GOT3 (cell line): ENCODE data around the gene HAGH.
"Not testable (repeated sequence)": the region's sequence is repeated elsewhere in the genome, so short reads cannot be mapped to it uniquely, and the experiment has no call there.

Source experiments
- DNase-seq: peaks from one replicate; lab custom pipeline; 2025; ENCODE audit warnings: mixed read lengths; lab: John Stamatoyannopoulos, UW

Gene HAGH

DNA sequence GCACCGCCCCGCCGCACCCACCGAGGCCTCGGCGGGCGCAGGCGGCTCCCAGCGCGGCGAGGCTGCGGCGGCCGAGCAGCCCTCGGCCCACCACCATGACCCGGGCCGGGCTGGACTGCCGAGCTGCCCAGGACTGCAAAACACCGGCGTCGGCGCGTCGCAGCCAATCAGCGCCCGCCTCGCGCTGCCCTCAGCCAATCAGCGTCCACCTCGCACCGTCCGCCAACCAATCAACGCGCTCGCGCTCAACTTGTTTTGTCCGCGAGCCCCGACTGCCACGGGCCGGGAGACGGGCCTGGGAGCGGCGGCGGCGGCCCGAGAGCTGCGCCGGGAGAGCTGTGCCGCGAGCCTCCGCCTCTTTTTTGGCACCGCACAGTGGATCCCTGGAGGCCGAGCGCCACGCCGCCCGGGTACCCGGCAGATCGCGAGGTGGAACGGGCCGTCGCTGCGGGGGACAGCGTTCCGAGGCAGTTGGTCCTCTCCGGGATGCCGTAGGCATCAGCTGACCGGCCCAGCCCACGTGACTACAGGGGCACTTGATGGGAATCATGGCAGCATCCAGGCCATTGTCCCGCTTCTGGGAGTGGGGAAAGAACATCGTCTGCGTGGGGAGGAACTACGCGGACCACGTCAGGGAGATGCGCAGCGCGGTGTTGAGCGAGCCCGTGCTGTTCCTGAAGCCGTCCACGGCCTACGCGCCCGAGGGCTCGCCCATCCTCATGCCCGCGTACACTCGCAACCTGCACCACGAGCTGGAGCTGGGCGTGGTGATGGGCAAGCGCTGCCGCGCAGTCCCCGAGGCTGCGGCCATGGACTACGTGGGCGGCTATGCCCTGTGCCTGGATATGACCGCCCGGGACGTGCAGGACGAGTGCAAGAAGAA lies at the start of gene HAGH, which contains the start of gene FAHD1:
TSS of gene HAGH (minus strand) at position 135 of the 883 bp plus-strand sequence. CDS start at position 97, 38 bp downstream.
TSS of gene FAHD1 (plus strand) at position 516 of the 883 bp plus-strand sequence. CDS start at position 549, 33 bp downstream.
- peak; percentile 81 for DNase-seq

DNA sequence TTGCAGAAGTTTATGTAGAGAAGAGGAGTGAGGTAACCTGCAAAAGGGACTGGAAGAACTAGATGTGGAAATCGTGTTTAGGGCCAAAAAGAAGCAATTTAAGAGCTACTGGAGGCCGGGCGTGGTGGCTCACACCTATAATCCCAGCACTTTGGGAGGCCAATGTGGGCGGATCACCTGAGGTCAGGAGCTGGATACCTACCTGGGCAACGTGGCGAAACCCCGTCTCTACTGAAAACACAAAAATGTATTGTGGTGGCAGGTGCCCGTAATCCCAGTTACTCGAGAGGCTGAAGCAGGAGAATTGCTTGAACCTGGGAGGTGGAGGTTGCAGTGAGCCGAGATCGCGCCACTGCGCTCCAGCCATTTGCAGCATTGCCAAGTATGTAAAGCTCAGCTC lies 49.4 kb upstream of the HAGH start:
- not testable (repeated sequence) for DNase-seq

DNA sequence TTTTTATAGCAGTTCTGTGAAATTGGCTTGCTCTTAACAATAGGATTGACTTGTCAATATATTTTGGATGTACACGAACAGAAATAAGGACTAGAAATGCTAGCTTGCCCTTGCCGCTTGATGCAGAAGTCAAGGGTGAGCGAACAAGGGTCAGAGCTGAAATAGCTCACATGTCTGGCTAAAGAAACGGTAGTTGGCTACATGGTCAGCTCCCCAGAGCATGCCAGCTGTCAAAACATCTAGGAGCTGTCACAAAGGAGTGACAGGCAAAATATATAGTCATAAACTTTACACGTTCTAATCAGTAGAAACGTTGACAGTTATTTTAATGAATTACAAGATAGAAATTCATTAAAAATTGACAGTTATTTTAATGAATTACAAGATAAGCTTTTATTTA lies 48.2 kb upstream of the HAGH start:
- DNase-seq = no peak

GRCh38 chr16:1871974-1872635 lies 45.5 kb upstream of the HAGH start, which contains the start of gene MEIOB:
MEIOB (minus strand) TSS chr16:1872164; CDS start chr16:1868175, 3,989 bp downstream.
- DNase-seq = no peak

- DNase-seq = no peak
These were observed 43.9 kb upstream of the HAGH start for GRCh38 chr16:1870365-1871082.

GRCh38 chr16:1865902-1866690 lies 39.5 kb upstream of the HAGH start:
- DNase-seq = no peak

DNA sequence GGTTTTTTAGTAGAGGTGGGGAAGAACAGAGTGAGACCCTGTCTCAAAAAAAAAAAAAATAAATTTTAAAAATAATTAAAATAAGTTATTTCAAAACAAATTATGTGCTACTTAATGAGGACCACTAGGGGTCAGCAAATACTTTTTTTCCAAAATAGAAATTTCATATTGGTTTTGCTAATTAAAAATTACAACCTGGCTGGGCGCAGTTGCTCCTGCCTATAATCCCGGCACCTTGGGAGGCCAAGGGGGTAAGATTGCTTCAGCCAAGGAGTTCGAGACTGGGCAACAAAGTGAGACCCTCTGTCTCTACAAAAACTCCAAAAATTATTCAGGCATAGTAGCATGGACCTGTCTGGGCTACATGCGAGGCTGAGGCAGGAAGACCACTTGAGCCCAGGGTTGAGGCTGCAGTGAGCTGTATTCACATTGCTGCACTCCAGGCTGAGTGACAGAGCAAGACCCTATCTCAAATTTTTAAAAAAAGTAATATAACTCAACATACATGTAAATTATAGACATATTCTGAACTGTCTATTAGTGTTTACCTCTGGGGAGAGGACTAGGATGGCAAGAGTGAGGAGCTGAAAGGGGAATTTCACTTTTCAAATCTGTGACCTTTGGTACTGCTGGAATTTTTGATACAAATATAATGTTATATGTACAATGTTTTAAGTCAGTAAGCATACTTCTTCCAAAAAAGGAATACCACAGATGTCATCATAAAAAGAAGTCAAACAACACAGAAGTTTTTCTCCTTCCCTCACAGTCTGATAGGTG lies 37.2 kb upstream of the HAGH start:
- no peak for DNase-seq

DNA sequence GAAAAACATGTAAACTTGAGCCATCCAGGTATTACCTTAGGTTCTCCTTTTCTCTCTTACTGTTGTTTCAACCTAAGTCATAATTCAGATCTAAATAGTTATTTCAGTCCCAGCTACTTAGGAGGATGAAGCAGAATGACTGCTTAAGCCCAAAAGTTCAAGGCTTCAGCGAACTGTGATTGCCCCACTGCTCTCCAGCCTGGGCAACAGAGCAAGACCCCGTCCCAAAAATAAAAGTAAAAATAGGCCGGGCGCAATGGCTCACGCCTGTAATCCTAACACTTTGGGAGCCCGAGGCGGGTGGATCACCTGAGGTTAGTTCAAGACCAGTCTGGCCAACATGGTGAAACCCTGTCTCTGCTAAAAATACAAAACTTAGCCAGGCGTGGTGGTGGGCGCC lies 35.8 kb upstream of the HAGH start:
- no peak for DNase-seq

DNA sequence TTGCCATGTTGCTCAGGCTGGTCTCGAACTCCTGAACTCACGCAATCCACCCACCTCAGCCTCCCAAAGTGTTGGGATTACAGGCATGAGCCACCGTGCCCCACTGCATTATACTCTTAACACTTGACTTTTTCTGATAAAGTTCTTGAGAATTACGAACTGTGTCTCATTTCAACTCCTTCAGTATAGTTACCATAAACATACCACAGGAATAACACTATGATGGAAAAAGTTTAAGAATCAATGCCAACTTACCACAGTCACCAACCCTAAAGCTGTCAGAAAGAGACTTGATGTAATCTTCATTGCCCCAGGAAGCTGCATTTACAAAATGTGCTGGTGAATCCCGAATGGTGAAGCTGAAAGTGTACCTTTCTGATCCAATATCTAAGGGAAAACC lies 35.1 kb upstream of the HAGH start:
- no peak for DNase-seq

DNA sequence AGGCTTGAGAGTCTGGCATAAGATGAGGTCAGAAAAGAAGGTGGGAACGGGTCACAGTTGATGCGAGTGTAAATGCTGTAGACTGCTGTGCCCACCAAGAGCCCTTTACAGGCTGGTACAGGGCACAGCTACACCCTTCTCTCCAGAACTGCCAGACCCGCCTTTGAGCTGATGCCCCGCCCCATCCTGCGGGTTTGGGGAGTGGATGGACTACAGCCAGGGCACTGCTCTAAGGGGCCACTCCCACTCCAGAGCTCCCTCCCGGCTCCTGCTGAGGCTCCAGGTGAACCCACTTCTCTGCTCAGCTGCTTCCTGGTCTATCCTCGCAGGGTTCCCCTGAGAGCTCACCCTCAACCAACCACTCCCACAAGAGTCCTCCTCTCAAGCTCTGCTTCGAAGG lies 33.0 kb upstream of the HAGH start:
- no peak for DNase-seq

GRCh38 chr16:1858189-1858865 lies 31.7 kb upstream of the HAGH start:
- no peak for DNase-seq

- no peak for DNase-seq
These were observed 30.9 kb upstream of the HAGH start for GRCh38 chr16:1857433-1858097.

DNA sequence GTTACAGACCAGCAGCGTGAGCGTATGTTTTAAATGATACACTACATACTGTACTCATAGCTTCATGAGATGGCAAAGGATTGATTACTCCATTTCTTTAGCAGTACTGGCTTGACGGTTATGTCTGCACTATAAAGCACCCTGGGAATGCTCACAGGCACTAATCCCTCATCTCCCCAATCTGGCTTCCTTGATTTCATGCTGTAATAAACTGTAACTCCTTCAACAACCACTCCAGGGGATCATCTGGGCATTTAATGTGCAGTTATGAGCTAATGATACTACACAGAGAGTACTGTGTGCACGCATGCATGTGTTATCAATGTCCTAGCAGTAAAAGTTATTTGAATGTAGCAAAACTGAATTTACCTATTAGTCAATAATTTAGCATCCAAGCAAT lies 25.2 kb upstream of the HAGH start:
- no peak for DNase-seq

DNA sequence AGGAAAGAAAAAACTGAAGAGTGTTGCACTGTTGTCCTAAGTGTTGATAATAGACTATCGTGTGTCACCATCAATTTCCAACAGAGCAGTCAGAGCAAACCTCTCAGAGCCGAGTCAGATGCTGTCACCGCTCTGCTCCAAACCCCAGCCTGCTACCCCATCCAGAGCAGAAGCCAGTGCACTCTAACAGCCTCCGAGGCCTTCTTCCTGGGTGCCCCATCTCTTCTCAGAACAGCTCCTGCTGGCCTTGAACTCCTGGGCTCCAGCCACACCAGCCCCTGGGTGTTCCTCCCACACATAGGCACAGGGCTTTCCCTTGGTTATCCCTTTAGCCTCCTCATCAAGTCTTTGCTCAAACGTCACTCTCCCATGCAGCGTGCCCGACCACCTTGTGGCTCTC lies 24.4 kb upstream of the HAGH start:
- DNase-seq = no peak

DNA sequence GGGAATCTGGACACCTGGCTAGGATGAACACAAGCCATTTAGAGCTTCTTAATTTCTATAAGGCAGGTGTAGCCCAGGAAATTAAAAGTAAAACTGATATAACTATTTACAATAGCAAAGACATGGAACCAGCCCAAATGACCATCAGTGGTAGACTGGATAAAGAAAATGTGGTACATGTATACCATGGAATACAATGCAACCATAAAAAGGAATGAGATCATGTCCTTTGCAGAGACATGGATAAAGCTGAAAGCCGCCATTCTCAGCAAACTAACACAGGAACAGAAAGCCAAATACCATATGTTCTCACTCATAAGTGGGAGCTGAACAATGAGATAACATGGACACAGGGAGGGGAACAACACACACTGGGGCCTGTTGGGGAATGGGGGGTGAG lies 19.8 kb upstream of the HAGH start:
- DNase-seq = no peak

- DNase-seq = no peak
These were observed 19.4 kb upstream of the HAGH start for GRCh38 chr16:1845985-1846384.

DNA sequence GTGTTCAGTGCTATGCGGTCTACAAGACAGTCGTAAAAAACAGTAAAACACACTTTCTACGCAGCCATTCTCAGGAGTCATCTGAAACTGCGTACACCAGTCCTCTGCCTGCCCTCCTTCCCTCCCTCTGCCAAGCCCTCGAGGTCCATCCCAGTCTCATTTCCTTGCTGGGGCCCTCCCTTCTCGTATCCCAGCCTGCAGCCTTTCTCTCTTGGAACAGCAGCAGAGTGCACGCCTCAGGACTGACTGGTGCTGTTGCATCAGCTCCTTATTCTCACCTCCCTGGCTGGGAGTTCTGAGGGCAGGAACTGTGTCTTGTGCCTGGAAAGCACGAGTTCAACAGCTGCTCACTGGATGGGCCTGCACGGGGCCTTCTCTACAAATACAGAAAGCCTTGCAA lies 12.9 kb upstream of the HAGH start:
- DNase-seq = no peak

DNA sequence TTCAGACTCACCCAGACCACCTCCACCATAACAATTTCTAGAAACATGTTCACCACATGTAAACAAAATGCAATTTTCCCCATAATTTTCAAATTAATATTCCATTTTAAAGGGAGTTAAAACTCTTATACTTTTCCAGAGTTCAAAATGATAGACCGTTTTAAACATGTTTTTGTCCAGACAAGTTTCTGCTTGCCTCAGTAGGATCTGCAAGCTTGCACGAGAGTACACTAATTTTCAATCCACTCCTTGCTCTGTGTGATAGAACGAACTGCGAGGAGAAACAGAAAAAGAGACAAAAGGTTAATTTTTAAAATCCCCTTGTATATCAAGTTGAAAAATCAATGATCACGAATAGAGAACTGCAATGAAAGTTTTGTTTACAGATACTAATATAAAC lies 7.5 kb upstream of the HAGH start:
- no peak for DNase-seq

- no peak for DNase-seq
These were observed 6.3 kb upstream of the HAGH start for GRCh38 chr16:1832838-1833454.
